Measurements from ENCODE around the gene ZNF724.
"Not testable (repeated sequence)": the region's sequence is repeated elsewhere in the genome, so short reads cannot be mapped to it uniquely, and the experiment has no call there.

GRCh38 chr19:23253256-23253655, 3.1 kb upstream of the ZNF724 start:
- not testable (repeated sequence) for TF ChIP-seq CTCF, POLR2A (IDR thresholded peaks at IDR 0.05)

Measured in esophagus squamous epithelium (tissue), 4 donors.